ENCODE data around the gene CHRNG. TPM values are rescaled to one million over a fixed set of nuclear protein-coding genes. Genes with fewer than 3 reads are reported as not detected.

CHRNG gene
- total RNA-seq, 1 donor from 2014 or later = not detected

DNA sequence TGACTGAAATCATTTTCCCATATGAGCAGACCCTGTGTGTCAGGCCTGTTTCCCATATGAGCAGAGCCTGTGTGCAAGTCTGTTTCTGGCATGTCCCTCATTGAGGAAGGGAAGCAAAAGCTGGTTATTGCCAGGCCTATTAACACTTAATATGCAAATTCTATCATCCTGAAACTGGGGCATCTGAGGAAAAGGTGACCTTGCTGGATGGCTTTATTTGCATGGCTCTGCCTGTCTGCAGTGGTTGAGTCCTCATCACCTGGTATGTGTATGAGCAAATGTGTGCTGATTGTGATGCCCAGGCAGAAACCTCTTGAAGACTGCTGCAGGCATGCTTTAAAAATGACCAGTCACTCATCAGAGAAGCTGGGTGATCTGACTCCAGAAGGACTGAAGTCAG, 42.2 kb downstream of the CHRNG start:
- no peaks in the 10 kb centered on the region for H3K36me3 ChIP-seq (ENCODE audit: control insufficient read depth, insufficient read depth, low read length)
- no peaks in the 10 kb centered on the region for H3K27me3 ChIP-seq (ENCODE audit: control insufficient read depth, insufficient read depth, low read length)
- FAIRE-seq = no peak
- TF ChIP-seq, protein P1, sequence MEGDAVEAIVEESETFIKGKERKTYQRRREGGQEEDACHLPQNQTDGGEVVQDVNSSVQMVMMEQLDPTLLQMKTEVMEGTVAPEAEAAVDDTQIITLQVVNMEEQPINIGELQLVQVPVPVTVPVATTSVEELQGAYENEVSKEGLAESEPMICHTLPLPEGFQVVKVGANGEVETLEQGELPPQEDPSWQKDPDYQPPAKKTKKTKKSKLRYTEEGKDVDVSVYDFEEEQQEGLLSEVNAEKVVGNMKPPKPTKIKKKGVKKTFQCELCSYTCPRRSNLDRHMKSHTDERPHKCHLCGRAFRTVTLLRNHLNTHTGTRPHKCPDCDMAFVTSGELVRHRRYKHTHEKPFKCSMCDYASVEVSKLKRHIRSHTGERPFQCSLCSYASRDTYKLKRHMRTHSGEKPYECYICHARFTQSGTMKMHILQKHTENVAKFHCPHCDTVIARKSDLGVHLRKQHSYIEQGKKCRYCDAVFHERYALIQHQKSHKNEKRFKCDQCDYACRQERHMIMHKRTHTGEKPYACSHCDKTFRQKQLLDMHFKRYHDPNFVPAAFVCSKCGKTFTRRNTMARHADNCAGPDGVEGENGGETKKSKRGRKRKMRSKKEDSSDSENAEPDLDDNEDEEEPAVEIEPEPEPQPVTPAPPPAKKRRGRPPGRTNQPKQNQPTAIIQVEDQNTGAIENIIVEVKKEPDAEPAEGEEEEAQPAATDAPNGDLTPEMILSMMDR (IDR thresholded peaks at IDR 0.05; ENCODE audit: insufficient read depth, low read length, severe bottlenecking) = no peak
- H3K4me3 ChIP-seq (ENCODE audit: low read depth, low read length) = no peak overlapping the region
- DNase-seq (ENCODE audit: low read depth) = no peak

DNA sequence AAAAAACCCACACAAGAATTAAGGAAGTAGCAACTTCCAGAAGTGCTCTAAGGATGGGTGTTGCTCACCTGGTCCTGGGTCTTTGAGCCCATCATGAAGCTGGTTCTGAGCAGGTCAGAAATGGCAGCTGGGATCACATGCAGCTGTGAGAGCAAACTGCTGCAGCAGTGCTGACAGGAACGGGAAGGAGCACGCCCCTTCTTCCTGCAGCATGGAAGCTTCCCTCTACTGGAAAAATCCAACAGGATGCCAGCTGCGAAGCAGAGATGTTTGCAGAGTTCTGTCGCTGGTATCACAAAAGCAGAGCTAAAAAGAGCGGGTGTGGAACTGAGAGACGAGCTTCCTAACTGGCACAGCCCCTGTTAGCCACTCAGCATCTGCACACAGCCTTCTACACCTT, 44.7 kb downstream of the CHRNG start:
- no peak for FAIRE-seq
- DNase-seq (ENCODE audit: low read depth) = no peak
- H3K27me3 ChIP-seq (ENCODE audit: control insufficient read depth, insufficient read depth, low read length) = no peaks in the 10 kb centered on the region
- TF ChIP-seq, protein P1 (IDR thresholded peaks at IDR 0.05; ENCODE audit: insufficient read depth, low read length, severe bottlenecking) = no peak
- H3K4me3 ChIP-seq (ENCODE audit: low read depth, low read length) = no peak overlapping the region
- H3K36me3 ChIP-seq (ENCODE audit: control insufficient read depth, insufficient read depth, low read length) = no peaks in the 10 kb centered on the region

DNA sequence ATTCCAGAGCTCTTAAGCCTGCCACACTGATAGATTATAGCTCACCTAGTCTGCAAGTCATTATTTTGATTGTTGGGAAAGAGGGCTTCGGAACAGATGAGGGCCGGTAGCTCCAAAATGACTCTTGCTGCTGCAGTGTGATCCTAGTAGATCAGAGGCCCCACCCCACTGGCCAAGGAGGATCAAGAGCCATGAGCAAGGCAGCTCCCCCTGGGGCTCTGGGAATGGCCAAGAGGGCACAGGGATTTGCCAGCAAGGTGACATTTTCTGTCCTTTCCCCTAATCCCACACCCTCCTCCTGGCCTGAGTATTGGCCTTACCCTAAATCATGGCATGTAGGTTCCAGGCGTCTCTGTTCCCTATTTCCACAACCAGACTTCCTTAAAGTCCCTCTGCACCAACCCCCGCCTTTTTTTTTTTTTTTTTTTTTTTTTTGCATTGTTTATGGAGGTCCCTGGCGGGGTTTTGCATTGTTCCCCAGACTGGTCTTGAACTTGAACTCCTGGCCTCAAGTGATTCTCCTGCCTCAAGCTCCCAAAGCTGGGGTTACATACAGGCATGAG, 47.5 kb downstream of the CHRNG start:
- no peak overlapping the region for H3K4me3 ChIP-seq (ENCODE audit: low read depth, low read length)
- TF ChIP-seq, protein P1 (IDR thresholded peaks at IDR 0.05; ENCODE audit: insufficient read depth, low read length, severe bottlenecking) = no peak
- H3K36me3 ChIP-seq (ENCODE audit: control insufficient read depth, insufficient read depth, low read length) = no peaks in the 10 kb centered on the region
- H3K27me3 ChIP-seq (ENCODE audit: control insufficient read depth, insufficient read depth, low read length) = no peaks in the 10 kb centered on the region
- FAIRE-seq (no peak), DNase-seq (ENCODE audit: low read depth) (no peak)

GRCh38 chr2:232587512-232587911, 48.0 kb downstream of the CHRNG start:
- TF ChIP-seq, protein P1 (IDR thresholded peaks at IDR 0.05; ENCODE audit: insufficient read depth, low read length, severe bottlenecking) = no peak
- DNase-seq (ENCODE audit: low read depth) (no peak), FAIRE-seq (no peak)
- no peaks in the 10 kb centered on the region for H3K36me3 ChIP-seq (ENCODE audit: control insufficient read depth, insufficient read depth, low read length)
- H3K27me3 ChIP-seq (ENCODE audit: control insufficient read depth, insufficient read depth, low read length) = no peaks in the 10 kb centered on the region
- H3K4me3 ChIP-seq (ENCODE audit: low read depth, low read length) = no peak overlapping the region

DNA sequence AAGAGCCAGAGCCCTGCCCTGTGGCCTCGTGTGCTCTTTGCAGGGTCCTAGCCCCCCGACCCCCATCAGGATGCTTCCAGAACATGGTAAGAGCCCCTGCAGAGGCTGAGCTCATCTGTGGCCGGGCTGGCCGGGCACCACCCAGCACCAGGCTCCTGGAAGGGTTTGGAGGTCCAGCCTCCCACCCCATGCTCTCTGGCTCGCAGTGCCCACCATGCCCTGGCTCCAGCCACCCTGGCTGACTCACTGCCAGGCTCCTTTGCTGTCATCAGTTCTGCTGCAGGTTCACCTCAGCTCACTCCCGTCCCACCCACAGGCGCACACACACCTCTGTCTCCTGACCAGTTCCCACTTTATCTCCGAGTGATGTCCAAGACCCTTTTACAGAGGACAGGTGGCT, 48.5 kb downstream of the CHRNG start:
- no peak overlapping the region for H3K4me3 ChIP-seq (ENCODE audit: low read depth, low read length)

More for the DNA sequence above, 48.5 kb downstream of the CHRNG start:
- H3K36me3 ChIP-seq (ENCODE audit: control insufficient read depth, insufficient read depth, low read length) = no peaks in the 10 kb centered on the region
- no peak for FAIRE-seq
- TF ChIP-seq, protein P1 (IDR thresholded peaks at IDR 0.05; ENCODE audit: insufficient read depth, low read length, severe bottlenecking) = no peak
- H3K27me3 ChIP-seq (ENCODE audit: control insufficient read depth, insufficient read depth, low read length) = no peaks in the 10 kb centered on the region
- DNase-seq (ENCODE audit: low read depth) = no peak

All from bronchial epithelial cell (primary cell).